Stimulated activated naive CD8-positive, alpha-beta T cell treated with anti-CD3 and anti-CD28 coated beads, Interleukin-15, Interleukin-2, amounts not matched to agents 100 ng/mL and 50 ng/mL, for 24 hours (primary cell): ENCODE results near the gene LRRK1.

ENCODE experiments used
- H3K27ac Mint-ChIP-seq: one replicate; pipeline ENCODE4 v1.8.0; 2021; ENCODE audit warnings: mild to moderate bottlenecking, mixed read lengths
- H3K27me3 Mint-ChIP-seq: one replicate; pipeline ENCODE4 v1.8.0; 2021; ENCODE audit warnings: mixed read lengths
- H3K36me3 Mint-ChIP-seq: one replicate; pipeline ENCODE4 v1.8.0; 2021; ENCODE audit warnings: low read depth, mixed read lengths
- H3K4me1 Mint-ChIP-seq: one replicate; pipeline ENCODE4 v1.8.0; 2021; ENCODE audit warnings: low read depth, mixed read lengths
- H3K4me3 Mint-ChIP-seq: one replicate; pipeline ENCODE4 v1.8.0; 2021; ENCODE audit warnings: mild to moderate bottlenecking, mixed read lengths
- H3K9me3 Mint-ChIP-seq: one replicate; pipeline ENCODE4 v1.8.0; 2021; ENCODE audit warnings: mixed read lengths

LRRK1 gene

GRCh38 chr15:100930306-100930848, 11.2 kb downstream of the LRRK1 start:
- H3K9me3 Mint-ChIP-seq: no peaks in the 10 kb centered on the region
- H3K4me3 Mint-ChIP-seq: no peak overlapping the region
- no peaks in the 10 kb centered on the region for H3K36me3 Mint-ChIP-seq
- no peak overlapping the region for H3K27ac Mint-ChIP-seq
- H3K27me3 Mint-ChIP-seq: peaks cover 2% of the 10 kb centered on the region
- H3K4me1 Mint-ChIP-seq: peaks cover 3% of the 10 kb centered on the region

GRCh38 chr15:100931143-100931890, 12.2 kb downstream of the LRRK1 start:
- no peaks in the 10 kb centered on the region for H3K27me3 Mint-ChIP-seq
- H3K4me3 Mint-ChIP-seq: no peak overlapping the region
- H3K4me1 Mint-ChIP-seq: peaks cover 3% of the 10 kb centered on the region
- no peaks in the 10 kb centered on the region for H3K36me3 Mint-ChIP-seq
- no peak overlapping the region for H3K27ac Mint-ChIP-seq
- no peaks in the 10 kb centered on the region for H3K9me3 Mint-ChIP-seq

- H3K27me3 Mint-ChIP-seq: no peaks in the 10 kb centered on the region
- H3K9me3 Mint-ChIP-seq: no peaks in the 10 kb centered on the region
- no peaks in the 10 kb centered on the region for H3K36me3 Mint-ChIP-seq
- no peak overlapping the region for H3K4me3 Mint-ChIP-seq
- no peak overlapping the region for H3K27ac Mint-ChIP-seq
- peaks cover 3% of the 10 kb centered on the region for H3K4me1 Mint-ChIP-seq
Observed at GRCh38 chr15:100932676-100933348, 13.7 kb downstream of the LRRK1 start.

- H3K27ac Mint-ChIP-seq: no peak overlapping the region
- H3K36me3 Mint-ChIP-seq: no peaks in the 10 kb centered on the region
- peaks cover 3% of the 10 kb centered on the region for H3K4me1 Mint-ChIP-seq
- no peaks in the 10 kb centered on the region for H3K9me3 Mint-ChIP-seq
- H3K27me3 Mint-ChIP-seq: no peaks in the 10 kb centered on the region
- no peak overlapping the region for H3K4me3 Mint-ChIP-seq
Observed at GRCh38 chr15:100934166-100934565, 15.0 kb downstream of the LRRK1 start.

- peaks cover 3% of the 10 kb centered on the region for H3K4me1 Mint-ChIP-seq
- no peaks in the 10 kb centered on the region for H3K36me3 Mint-ChIP-seq
- H3K9me3 Mint-ChIP-seq: no peaks in the 10 kb centered on the region
- no peak overlapping the region for H3K4me3 Mint-ChIP-seq
- no peak overlapping the region for H3K27ac Mint-ChIP-seq
- no peaks in the 10 kb centered on the region for H3K27me3 Mint-ChIP-seq
Observed at GRCh38 chr15:100934726-100935125, 15.6 kb downstream of the LRRK1 start.

GRCh38 chr15:100937171-100937570, 18.0 kb downstream of the LRRK1 start:
- Mint-ChIP-seq H3K27ac (no peak overlapping the region), H3K4me3 (no peak overlapping the region), H3K27me3 (no peaks in the 10 kb centered on the region), H3K9me3 (no peaks in the 10 kb centered on the region), H3K36me3 (no peaks in the 10 kb centered on the region), H3K4me1 (peaks cover 2% of the 10 kb centered on the region)

- Mint-ChIP-seq H3K4me3 (no peak overlapping the region), H3K4me1 (no peaks in the 10 kb centered on the region), H3K27me3 (no peaks in the 10 kb centered on the region), H3K27ac (no peak overlapping the region), H3K36me3 (no peaks in the 10 kb centered on the region), H3K9me3 (no peaks in the 10 kb centered on the region)
Observed at GRCh38 chr15:100939791-100940190, 20.6 kb downstream of the LRRK1 start.

- H3K4me1 Mint-ChIP-seq: no peaks in the 10 kb centered on the region
- H3K27ac Mint-ChIP-seq: no peak overlapping the region
- no peak overlapping the region for H3K4me3 Mint-ChIP-seq
- H3K36me3 Mint-ChIP-seq: no peaks in the 10 kb centered on the region
- no peaks in the 10 kb centered on the region for H3K9me3 Mint-ChIP-seq
- no peaks in the 10 kb centered on the region for H3K27me3 Mint-ChIP-seq
Observed at GRCh38 chr15:100940767-100941379, 21.7 kb downstream of the LRRK1 start.

- Mint-ChIP-seq H3K27ac (no peak overlapping the region), H3K36me3 (no peaks in the 10 kb centered on the region), H3K27me3 (no peaks in the 10 kb centered on the region), H3K4me1 (no peaks in the 10 kb centered on the region), H3K9me3 (no peaks in the 10 kb centered on the region), H3K4me3 (no peak overlapping the region)
Observed at GRCh38 chr15:100941536-100941935, 22.4 kb downstream of the LRRK1 start.

- H3K27ac Mint-ChIP-seq: no peak overlapping the region
- no peaks in the 10 kb centered on the region for H3K4me1 Mint-ChIP-seq
- H3K36me3 Mint-ChIP-seq: no peaks in the 10 kb centered on the region
- peaks cover 4% of the 10 kb centered on the region for H3K27me3 Mint-ChIP-seq
- H3K9me3 Mint-ChIP-seq: no peaks in the 10 kb centered on the region
- H3K4me3 Mint-ChIP-seq: no peak overlapping the region
Observed at GRCh38 chr15:100942656-100943425, 23.7 kb downstream of the LRRK1 start.

GRCh38 chr15:100944244-100944895, 25.2 kb downstream of the LRRK1 start:
- Mint-ChIP-seq H3K9me3 (no peaks in the 10 kb centered on the region), H3K4me1 (no peaks in the 10 kb centered on the region), H3K27me3 (peaks cover 4% of the 10 kb centered on the region), H3K36me3 (no peaks in the 10 kb centered on the region), H3K27ac (no peak overlapping the region), H3K4me3 (no peak overlapping the region)

GRCh38 chr15:100944986-100945385, 25.8 kb downstream of the LRRK1 start:
- peaks cover 4% of the 10 kb centered on the region for H3K27me3 Mint-ChIP-seq
- H3K27ac Mint-ChIP-seq: no peak overlapping the region
- H3K4me1 Mint-ChIP-seq: no peaks in the 10 kb centered on the region
- H3K9me3 Mint-ChIP-seq: no peaks in the 10 kb centered on the region
- no peaks in the 10 kb centered on the region for H3K36me3 Mint-ChIP-seq
- H3K4me3 Mint-ChIP-seq: no peak overlapping the region

GRCh38 chr15:100947760-100948429, 28.7 kb downstream of the LRRK1 start:
- peaks cover 4% of the 10 kb centered on the region for H3K9me3 Mint-ChIP-seq
- no peak overlapping the region for H3K27ac Mint-ChIP-seq
- peaks cover 7% of the 10 kb centered on the region for H3K27me3 Mint-ChIP-seq
- H3K4me3 Mint-ChIP-seq: no peak overlapping the region
- H3K36me3 Mint-ChIP-seq: no peaks in the 10 kb centered on the region
- no peaks in the 10 kb centered on the region for H3K4me1 Mint-ChIP-seq

GRCh38 chr15:100948430-100948762, 29.2 kb downstream of the LRRK1 start:
- H3K4me1 Mint-ChIP-seq: no peaks in the 10 kb centered on the region
- H3K27ac Mint-ChIP-seq: no peak overlapping the region
- H3K9me3 Mint-ChIP-seq: peaks cover 4% of the 10 kb centered on the region
- H3K4me3 Mint-ChIP-seq: no peak overlapping the region
- peaks cover 7% of the 10 kb centered on the region for H3K27me3 Mint-ChIP-seq
- H3K36me3 Mint-ChIP-seq: no peaks in the 10 kb centered on the region
